ENCODE results near the gene KLHL2.
"Not testable (repeated sequence)": the region's sequence is repeated elsewhere in the genome, so short reads cannot be mapped to it uniquely, and the experiment has no call there.

The KLHL2 gene

GRCh38 chr4:165207431-165208220, at the start of gene KLHL2:
TSS of gene KLHL2 (plus strand) at chr4:165207561. CDS start at chr4:165207877, 316 bp downstream.
- Histone ChIP-seq H3K4me1 (ENCODE audit: low read depth, poor library complexity, severe bottlenecking) (peaks cover 21% of the 10 kb centered on the region), H4K20me1 (ENCODE audit: insufficient read depth) (no peaks in the 10 kb centered on the region), H3K27ac (no peak within 1 kb of the TSS; the same call in 1 of the 2 replicates), H3K4me3 (IDR thresholded peaks at IDR 0.05; ENCODE audit: insufficient read depth, low read depth, low read length) (no peak within 1 kb of the TSS), H3K36me3 (ENCODE audit: insufficient read depth) (no peaks in the 10 kb centered on the region), H2AFZ (ENCODE audit: low read depth) (peak within 1 kb of the TSS; percentile 97), H3K9ac (peak within 1 kb of the TSS; percentile 79), H3K4me2 (peak within 1 kb of the TSS; percentile 85), H3K79me2 (ENCODE audit: insufficient read depth, low read depth) (peaks cover 28% of the 10 kb centered on the region; the same call in 1 of the 2 replicates), H3K27me3 (ENCODE audit: insufficient read depth, low read depth) (no peaks in the 10 kb centered on the region)
- no peak for TF ChIP-seq CTCF (conservative IDR thresholded peaks at IDR 0.05; ENCODE audit: low read depth, low read length)

- H4K20me1 ChIP-seq (ENCODE audit: insufficient read depth), result no peaks in the 10 kb centered on the region
- no peak for TF ChIP-seq CTCF (conservative IDR thresholded peaks at IDR 0.05; ENCODE audit: low read depth, low read length)
- H3K27ac ChIP-seq, result no peak overlapping the region
- no peaks in the 10 kb centered on the region for H3K36me3 ChIP-seq (ENCODE audit: insufficient read depth)
- H2AFZ ChIP-seq (ENCODE audit: low read depth), result no peak overlapping the region
- no peak overlapping the region for H3K9ac ChIP-seq
- H3K4me1 ChIP-seq (ENCODE audit: low read depth, poor library complexity, severe bottlenecking), result no peaks in the 10 kb centered on the region
- no peaks in the 10 kb centered on the region for H3K27me3 ChIP-seq (ENCODE audit: insufficient read depth, low read depth)
- no peak overlapping the region for H3K4me3 ChIP-seq (IDR thresholded peaks at IDR 0.05; ENCODE audit: insufficient read depth, low read depth, low read length)
- no peak overlapping the region for H3K4me2 ChIP-seq
- H3K79me2 ChIP-seq (ENCODE audit: insufficient read depth, low read depth), result no peaks in the 10 kb centered on the region
Observed at GRCh38 chr4:165158762-165159161, 48.6 kb upstream of the KLHL2 start.

GRCh38 chr4:165164257-165164656, 43.1 kb upstream of the KLHL2 start:
- Histone ChIP-seq H3K27ac (no peak overlapping the region), H2AFZ (ENCODE audit: low read depth) (no peak overlapping the region), H3K36me3 (ENCODE audit: insufficient read depth) (no peaks in the 10 kb centered on the region), H3K79me2 (ENCODE audit: insufficient read depth, low read depth) (no peaks in the 10 kb centered on the region), H3K27me3 (ENCODE audit: insufficient read depth, low read depth) (no peaks in the 10 kb centered on the region), H3K9ac (no peak overlapping the region), H4K20me1 (ENCODE audit: insufficient read depth) (no peaks in the 10 kb centered on the region), H3K4me1 (ENCODE audit: low read depth, poor library complexity, severe bottlenecking) (no peaks in the 10 kb centered on the region), H3K4me3 (IDR thresholded peaks at IDR 0.05; ENCODE audit: insufficient read depth, low read depth, low read length) (no peak overlapping the region), H3K4me2 (no peak overlapping the region)
- TF ChIP-seq CTCF (conservative IDR thresholded peaks at IDR 0.05; ENCODE audit: low read depth, low read length), result no peak

GRCh38 chr4:165166872-165167271, 40.5 kb upstream of the KLHL2 start:
- H3K79me2 ChIP-seq (ENCODE audit: insufficient read depth, low read depth); H3K36me3 ChIP-seq (ENCODE audit: insufficient read depth); H2AFZ ChIP-seq (ENCODE audit: low read depth); H3K4me3 ChIP-seq (IDR thresholded peaks at IDR 0.05; ENCODE audit: insufficient read depth, low read depth, low read length); H3K4me1 ChIP-seq (ENCODE audit: low read depth, poor library complexity, severe bottlenecking); H3K27me3 ChIP-seq (ENCODE audit: insufficient read depth, low read depth); H3K27ac ChIP-seq; H3K4me2 ChIP-seq; H3K9ac ChIP-seq; H4K20me1 ChIP-seq (ENCODE audit: insufficient read depth): not testable (repeated sequence)

GRCh38 chr4:165167650-165168049, 39.7 kb upstream of the KLHL2 start:
- no peaks in the 10 kb centered on the region for H3K27me3 ChIP-seq (ENCODE audit: insufficient read depth, low read depth)
- H3K9ac ChIP-seq, result no peak overlapping the region
- no peak overlapping the region for H2AFZ ChIP-seq (ENCODE audit: low read depth)
- no peak overlapping the region for H3K4me3 ChIP-seq (IDR thresholded peaks at IDR 0.05; ENCODE audit: insufficient read depth, low read depth, low read length)
- H3K27ac ChIP-seq, result no peak overlapping the region
- no peaks in the 10 kb centered on the region for H3K36me3 ChIP-seq (ENCODE audit: insufficient read depth)
- no peaks in the 10 kb centered on the region for H4K20me1 ChIP-seq (ENCODE audit: insufficient read depth)
- H3K4me1 ChIP-seq (ENCODE audit: low read depth, poor library complexity, severe bottlenecking), result no peaks in the 10 kb centered on the region
- TF ChIP-seq CTCF (conservative IDR thresholded peaks at IDR 0.05; ENCODE audit: low read depth, low read length), result no peak
- H3K4me2 ChIP-seq, result no peak overlapping the region
- H3K79me2 ChIP-seq (ENCODE audit: insufficient read depth, low read depth), result no peaks in the 10 kb centered on the region
